Measurements from ENCODE around the gene KLF16.

KLF16 gene

GRCh38 chr19:1852581-1853128 lies 10.7 kb downstream of the KLF16 start:
- DNase-seq = no peak
- no peak for TF ChIP-seq CTCF (IDR thresholded peaks at IDR 0.05; ENCODE audit: low read depth, low read length)
- Histone ChIP-seq H3K9me3 (ENCODE audit: severe bottlenecking) (no peaks in the 10 kb centered on the region), H3K27me3 (ENCODE audit: insufficient read depth, low read depth, severe bottlenecking) (no peaks in the 10 kb centered on the region), H3K36me3 (peaks cover 10% of the 10 kb centered on the region), H3K27ac (peak overlapping the region; percentile 96), H3K4me3 (ENCODE audit: low read depth, low read length) (no peak overlapping the region)

- Histone ChIP-seq H3K36me3 (peaks cover 10% of the 10 kb centered on the region), H3K27me3 (ENCODE audit: insufficient read depth, low read depth, severe bottlenecking) (no peaks in the 10 kb centered on the region), H3K4me3 (ENCODE audit: low read depth, low read length) (no peak overlapping the region), H3K9me3 (ENCODE audit: severe bottlenecking) (no peaks in the 10 kb centered on the region), H3K27ac (peak overlapping the region; percentile 96)
- TF ChIP-seq CTCF (IDR thresholded peaks at IDR 0.05; ENCODE audit: low read depth, low read length) = no peak
- DNase-seq = peak; percentile 50
Measured at GRCh38 chr19:1851654-1852580, 11.5 kb downstream of the KLF16 start.

GRCh38 chr19:1850809-1851653 lies 12.3 kb downstream of the KLF16 start:
- no peak for DNase-seq
- TF ChIP-seq CTCF (IDR thresholded peaks at IDR 0.05; ENCODE audit: low read depth, low read length) = peak; percentile 59
- H3K9me3 ChIP-seq (ENCODE audit: severe bottlenecking) = no peaks in the 10 kb centered on the region
- H3K4me3 ChIP-seq (ENCODE audit: low read depth, low read length) = no peak overlapping the region
- peaks cover 18% of the 10 kb centered on the region for H3K36me3 ChIP-seq
- H3K27ac ChIP-seq = no peak overlapping the region
- H3K27me3 ChIP-seq (ENCODE audit: insufficient read depth, low read depth, severe bottlenecking) = no peaks in the 10 kb centered on the region

- no peak overlapping the region for H3K27ac ChIP-seq
- H3K36me3 ChIP-seq = peaks cover 29% of the 10 kb centered on the region
- no peak for DNase-seq
- no peaks in the 10 kb centered on the region for H3K27me3 ChIP-seq (ENCODE audit: insufficient read depth, low read depth, severe bottlenecking)
- H3K9me3 ChIP-seq (ENCODE audit: severe bottlenecking) = no peaks in the 10 kb centered on the region
- no peak overlapping the region for H3K4me3 ChIP-seq (ENCODE audit: low read depth, low read length)
- TF ChIP-seq CTCF (IDR thresholded peaks at IDR 0.05; ENCODE audit: low read depth, low read length) = no peak
Measured at GRCh38 chr19:1849886-1850398, 13.4 kb downstream of the KLF16 start.

GRCh38 chr19:1849132-1849474 lies 14.3 kb downstream of the KLF16 start:
- no peak for DNase-seq
- no peak overlapping the region for H3K4me3 ChIP-seq (ENCODE audit: low read depth, low read length)
- no peak for TF ChIP-seq CTCF (IDR thresholded peaks at IDR 0.05; ENCODE audit: low read depth, low read length)
- no peak overlapping the region for H3K27ac ChIP-seq
- no peaks in the 10 kb centered on the region for H3K9me3 ChIP-seq (ENCODE audit: severe bottlenecking)
- H3K27me3 ChIP-seq (ENCODE audit: insufficient read depth, low read depth, severe bottlenecking) = no peaks in the 10 kb centered on the region
- peaks cover 28% of the 10 kb centered on the region for H3K36me3 ChIP-seq

Data from WERI-Rb-1 (cell line).